HG03025 (cell line): ENCODE results near the gene ACVR1B.

Experiments
- ATAC-seq: cut with Tn5 transposase; IDR thresholded peaks from one replicate; pipeline ENCODE4 v1.9.1; 2021; ENCODE audit warnings: mild to moderate bottlenecking, moderate library complexity; ENCODE audit not compliant: unreplicated experiment, low FRiP score

The ACVR1B gene

DNA sequence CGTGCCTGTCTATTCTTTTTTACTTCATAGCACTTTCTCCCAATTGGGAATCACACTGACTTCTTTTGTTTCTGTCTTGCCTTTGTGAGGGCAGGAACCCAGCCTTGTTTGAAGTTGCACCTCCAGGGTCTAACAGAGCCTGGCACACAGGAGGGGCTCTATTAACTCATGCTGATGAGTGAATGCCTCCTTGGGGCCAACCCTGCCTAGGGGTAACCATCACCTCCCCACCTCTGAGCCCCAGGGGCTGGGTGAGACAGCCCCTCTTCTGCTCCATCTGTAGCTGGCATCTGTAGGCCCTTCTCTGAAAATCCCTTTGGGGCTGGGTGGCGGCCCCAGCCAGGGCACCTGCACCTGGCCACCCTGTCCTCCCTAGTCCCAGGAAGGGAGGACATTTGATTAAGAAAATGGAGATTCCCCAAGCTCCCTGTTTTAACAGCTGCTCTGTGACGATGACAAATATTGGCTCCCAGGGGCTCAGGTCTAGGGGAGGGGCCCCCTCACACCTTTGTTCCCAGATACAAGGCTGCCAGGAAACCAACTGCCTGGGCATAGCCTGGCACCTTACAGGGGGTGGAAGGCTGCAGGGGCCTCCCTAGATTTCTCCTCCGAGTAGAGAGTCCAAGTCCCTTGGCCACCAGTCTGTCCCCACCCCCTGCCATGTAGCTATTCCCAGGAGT is 67.1 kb downstream of the ACVR1B start:
- no peak for ATAC-seq

DNA sequence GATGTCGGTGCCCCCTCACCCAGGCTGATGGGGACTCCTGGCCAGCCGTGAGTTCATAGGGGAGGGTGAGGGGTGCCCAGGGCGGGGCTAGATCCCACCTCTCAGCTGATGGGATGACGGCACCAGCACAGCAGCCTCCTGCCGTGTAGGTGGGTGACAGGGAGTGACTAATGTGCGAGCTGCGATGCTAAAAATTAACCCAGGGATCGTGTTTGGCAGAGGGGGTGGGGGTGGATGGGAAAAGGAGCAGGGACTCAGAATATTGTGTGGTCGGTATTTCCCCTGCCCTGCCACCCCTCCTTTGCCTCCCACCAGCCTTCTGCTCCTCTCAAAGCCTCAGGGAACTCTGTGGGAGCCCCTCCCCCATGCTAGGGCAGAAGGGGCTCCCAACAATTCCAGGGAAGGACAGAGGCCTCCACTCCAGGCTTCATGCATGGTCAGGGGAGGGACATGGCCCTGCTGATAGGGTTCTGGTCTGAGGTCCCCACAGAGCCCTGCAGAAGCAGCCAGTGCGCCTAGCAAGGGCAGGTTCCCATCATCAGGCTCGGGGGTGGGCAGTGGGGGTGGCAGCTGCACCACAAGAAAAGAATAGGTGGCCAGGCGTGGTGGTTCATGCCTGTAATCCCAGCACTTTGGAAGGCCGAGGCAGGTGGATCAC is 67.7 kb downstream of the ACVR1B start:
- no peak for ATAC-seq

DNA sequence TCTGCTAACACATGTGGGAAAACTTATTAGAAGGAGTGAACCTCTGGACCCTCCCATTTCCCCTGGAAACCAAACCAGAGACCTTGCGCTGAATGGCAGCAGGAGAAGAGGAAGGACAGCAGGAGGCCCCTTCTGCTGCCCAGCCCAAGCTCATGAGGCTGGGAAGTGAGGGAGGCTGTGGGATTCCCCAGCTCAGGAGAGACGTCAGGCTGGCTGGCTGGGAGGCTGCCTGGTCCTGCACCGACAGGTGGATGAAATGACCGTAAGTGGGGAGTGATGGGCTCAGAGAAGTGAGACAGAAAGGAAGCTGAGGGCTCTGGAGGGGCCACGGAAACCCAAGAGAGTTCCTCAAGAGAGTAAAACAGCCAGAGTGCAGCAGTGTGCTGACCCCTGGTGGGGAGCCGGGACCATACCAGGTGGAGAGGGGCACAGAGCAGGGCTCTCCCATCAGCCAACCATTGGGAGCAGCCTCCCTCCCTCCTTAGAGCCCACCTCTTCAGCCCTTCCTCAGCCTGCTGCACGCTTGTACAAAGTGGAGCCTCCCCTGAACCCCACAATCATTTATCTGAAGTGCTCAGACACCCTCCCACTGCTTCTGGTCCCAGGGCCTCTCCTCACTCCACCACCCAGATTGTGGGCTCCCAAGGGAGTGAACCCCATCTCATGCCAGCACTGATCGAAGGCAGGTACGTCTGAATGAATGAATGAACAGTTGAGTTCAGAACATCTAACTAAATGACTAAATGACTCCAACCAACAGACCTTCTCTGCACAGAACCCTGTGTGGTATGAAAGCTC is 69.2 kb downstream of the ACVR1B start:
- no peak for ATAC-seq

DNA sequence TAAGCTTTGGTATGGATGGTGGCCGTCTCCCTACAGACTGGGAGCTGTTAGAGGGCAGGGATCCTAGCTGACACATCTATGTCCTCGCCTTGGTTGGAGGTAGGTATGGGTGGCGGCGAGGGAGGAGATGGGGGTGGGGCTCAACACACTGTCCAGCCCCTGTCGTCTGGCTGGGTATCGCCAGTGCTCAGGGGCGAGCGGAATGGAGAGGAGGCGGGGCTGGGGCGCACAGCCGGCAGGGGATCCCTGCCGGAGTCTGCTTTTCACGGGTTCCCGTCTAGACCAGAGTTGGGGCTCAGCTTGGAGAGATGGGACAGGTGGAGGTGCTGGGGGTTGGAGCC is 71.3 kb downstream of the ACVR1B start:
- ATAC-seq, result no peak

DNA sequence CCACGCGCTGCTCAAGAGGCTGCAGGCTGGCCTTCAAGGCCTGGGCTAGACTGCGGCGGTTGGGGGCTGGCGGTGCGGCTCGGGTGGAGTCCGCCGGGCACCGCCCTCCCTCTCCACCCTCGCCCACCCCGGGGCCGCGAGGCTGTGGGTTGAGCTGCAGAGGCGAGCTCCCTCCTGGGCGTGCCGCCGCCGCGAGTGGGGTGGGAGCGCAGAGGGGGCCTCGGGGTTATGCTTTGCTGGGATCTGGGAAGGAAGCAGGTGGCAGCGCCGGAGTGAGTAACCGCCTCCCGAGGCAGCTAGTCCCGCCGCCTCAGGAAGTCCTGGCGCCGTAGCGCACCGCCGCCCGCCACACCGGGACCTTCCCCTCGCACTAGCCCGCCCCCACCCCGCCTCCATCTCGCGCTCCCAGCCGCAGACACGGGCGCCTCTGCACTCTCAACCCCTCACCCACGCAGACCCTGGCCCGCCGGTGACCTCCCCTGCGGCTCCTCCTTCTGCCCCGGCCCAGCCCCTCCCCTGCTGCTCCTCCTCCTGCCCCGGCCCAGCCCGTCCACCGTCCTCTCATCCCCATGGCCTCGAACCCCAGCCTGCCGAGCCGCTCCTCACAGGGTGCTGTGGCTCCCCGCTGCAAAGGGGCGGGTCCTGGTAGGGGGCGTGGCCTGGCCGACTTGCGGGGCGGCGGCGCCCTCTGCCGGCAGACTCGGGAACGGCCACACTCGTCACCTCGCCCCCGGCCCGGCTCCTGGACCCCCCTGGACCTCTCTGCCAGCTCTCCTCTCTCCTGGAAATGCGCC is 71.9 kb downstream of the ACVR1B start:
- peak; percentile 60 for ATAC-seq

DNA sequence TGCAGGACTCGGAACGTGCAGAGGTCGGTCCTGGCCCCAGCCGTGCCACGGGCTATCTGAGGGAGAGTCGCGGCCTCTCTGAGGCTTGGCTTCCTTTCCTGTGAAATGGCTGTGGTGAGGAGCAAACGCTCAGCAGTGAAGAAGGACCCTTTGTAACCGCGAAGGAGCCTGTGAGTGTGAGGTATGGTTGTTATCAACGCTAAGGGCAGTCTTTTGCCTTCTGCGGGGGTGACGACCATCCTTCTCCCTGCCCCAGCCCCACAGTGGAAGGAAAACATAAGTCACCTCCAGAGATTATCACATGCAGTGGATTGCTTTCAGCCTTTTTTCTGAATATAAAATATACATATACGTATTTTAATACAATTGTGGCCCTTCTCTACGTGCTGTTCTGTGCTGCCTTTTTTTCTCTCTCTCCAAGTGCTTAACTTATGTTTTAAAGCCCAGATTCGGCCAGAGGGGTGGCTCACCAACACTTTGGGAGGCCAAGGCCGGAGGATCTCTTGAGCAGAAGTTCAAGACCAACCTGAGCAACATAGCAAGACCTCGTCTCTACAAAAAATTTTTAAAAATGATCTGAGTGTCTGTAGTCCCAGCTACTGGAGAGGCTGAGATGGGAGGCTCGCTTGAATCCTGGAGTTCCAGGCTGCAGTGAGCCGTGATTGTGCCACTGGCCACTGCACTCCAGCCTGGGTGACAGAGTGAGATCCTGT is 72.6 kb downstream of the ACVR1B start:
- no peak for ATAC-seq

DNA sequence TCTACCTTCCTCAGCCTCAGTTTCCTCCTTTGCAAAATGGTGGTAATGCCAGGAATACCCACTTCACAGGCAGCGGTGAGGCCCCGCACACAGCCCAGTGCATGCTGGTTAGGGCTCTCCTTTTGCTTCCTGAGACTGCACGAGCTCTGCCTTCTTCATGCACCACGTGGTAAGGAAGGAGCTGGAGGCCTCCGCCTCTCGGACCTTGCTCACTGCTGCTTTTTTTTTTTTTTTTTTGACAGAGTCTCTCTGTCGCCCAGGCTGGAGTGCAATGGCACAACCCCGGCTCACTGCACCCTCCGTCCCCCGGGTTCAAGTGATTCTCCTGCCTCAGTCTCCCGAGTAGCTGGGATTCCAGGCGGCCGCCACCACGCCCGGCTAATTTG is 73.3 kb downstream of the ACVR1B start:
- ATAC-seq, result no peak

DNA sequence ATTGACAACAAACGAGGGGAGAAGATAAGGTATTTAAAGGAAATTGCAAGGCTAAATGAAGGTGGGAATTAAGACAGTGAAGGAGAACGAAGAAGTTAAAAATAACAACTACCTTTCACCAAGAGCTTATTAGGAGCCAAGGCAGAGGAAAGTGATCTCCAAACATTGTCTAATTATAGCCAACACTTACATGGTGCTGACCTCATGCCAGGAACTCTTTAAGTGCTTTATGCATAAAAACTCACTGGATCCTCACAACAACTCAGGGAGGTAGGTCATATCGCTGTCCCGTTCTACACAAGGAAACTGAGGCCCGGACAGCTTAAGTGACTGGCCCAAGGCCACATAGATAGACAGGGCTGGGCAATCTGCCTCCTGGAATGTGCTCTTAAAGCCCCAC is 74.8 kb downstream of the ACVR1B start:
- no peak for ATAC-seq

DNA sequence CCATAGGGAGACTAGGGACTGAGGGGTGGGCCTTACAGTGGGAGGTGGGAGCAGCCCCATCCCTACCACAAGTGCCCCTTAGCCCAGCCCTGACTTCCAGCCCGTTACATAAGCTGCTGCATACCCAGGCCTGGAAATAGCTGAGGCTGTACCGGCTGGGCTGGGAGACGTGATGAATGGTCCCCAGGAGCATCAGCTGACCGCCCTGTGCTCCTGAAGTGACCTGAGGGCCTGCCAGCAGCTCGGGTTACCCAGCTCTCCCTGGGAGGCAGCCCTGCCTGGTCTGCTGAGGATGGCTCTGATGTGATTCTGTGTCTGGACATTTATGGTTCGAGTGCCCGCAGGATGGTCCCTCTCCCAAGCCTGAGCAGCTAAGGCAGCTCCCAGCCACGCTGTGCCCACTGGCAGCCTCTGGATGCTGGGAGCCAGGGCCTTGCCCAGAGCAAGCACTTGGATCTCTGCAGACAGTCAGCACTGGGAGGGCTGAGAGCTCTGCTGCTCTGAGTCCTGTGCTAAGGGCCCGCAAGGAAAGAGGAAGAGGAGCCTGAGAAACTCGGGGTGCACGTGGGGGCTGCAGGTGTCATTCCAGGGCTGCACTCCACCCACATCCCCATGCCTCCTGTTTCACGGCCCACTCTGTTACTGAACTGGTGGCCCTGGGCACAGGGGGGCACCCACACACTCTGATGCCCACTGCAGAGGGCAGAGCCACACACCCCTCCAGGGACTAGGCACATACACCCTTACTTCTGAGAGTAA is 75.8 kb downstream of the ACVR1B start:
- no peak for ATAC-seq

DNA sequence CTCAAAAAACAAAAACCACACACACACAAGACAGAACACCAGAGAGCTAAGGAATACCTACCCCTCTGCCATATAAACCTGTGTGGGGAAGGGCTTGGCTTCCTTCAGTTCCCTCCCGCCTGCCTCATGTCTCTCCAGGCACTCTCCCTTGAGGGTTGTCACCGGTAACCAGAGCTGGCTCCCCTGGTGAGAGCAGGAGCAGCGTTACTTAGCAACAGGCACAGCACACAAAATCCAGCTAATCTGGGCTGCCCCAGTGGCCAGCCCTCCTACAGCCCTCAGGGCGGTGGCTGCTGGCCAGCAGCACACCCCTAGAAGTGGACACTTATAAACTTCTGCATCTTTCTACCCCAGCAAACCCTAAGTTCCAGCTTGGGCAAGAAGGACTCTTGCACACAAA is 78.2 kb downstream of the ACVR1B start:
- no peak for ATAC-seq

DNA sequence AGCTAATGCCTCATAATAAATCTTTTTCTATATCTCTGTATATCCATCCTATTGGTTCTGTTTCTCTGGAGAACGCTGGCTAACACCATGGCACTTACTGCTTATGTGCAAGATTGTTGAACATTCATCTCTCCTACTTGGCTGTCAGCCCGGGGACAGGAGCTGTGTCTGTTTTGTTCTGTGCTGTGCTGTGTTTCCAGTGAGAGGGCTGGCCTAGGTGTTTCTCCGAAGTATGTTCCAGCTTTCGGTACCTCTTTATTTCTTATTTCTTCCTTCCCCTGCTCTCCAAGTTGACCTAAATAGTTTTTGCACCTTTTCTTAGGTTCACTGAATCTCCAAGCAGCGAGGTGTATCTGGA is 80.9 kb downstream of the ACVR1B start:
- ATAC-seq, result no peak

DNA sequence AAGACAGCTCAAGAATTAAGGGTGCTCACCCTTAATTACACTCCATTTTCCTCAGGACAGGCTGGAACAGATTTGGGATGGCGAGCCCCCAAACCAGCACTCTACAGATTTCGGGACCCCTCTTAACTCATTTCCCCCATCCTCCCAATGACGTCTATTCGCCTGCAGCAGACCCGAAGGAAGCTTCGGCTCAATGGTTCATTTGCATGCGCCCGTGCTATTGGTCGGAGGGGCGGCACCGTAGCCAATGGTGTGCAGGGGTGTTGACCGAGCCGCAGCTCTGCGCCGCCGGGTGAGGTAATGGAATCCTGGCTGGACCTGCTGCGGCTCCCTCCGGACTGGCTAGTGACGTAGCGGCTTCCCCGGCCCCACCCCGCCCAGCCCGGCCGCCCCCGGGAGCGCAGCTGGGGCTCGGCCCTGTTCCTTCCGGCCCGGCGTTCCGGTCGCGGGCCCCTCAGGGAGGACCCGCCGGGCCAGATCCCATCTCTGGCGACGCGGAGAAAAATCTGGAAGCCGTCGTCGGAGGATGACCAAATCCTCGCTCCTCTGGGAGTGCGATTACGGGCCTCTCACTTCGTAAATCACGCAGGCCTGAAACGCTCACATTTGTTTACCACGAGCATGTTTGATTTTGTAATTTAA is 81.4 kb downstream of the ACVR1B start:
- peak; percentile 92 for ATAC-seq

DNA sequence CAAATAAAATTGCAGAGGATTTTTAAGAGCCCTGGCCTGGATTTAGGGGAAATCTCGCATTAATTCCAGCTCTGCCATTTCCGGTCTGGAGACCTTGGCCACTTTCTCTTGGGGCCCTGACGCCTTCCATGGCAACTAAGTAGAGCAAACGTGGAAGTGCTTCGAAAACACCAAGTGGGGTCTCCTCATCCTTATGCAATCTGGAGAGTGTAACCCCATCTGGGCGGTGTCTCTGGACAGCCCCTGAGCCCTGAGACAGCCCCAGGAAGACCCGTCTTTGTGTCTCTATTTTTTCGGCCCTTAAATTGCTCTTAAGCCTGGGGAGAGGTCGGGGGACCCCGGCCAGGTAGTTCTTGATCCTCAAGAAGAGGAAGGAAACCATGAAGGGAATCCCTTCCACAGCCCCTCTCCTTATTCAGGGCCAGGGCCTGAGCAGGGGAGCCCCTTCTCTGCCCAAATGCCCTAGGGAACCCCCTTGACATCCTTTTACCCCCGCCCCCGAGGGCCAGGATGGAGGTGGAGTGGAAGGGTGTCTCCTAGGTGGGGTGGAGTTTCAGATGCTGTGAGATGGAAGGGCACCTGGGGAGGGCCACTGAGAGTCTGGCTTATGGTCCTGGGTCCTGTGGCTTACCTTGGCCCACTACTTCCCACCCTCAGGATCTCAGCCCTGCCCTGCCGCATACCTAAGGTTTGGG is 82.1 kb downstream of the ACVR1B start:
- no peak for ATAC-seq

DNA sequence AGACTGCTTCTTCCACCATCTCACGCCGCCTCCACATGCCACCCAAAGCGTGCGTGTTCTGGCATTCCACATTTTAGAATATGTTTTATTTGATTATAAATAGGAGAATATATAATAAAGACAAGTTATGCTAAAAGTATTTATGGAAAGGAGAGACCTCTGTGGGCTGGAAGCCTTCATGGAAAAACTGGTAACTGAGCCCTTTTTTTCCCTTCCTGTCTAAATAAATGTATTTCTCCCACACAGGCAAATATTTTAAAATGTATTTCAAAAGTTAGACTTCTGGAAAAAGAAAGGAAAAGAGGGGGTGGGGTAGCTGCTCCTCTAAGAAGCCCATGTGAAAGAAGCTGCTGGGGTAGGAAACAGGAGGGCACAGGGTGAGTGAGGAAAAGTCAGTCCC is 83.7 kb downstream of the ACVR1B start:
- no peak for ATAC-seq

DNA sequence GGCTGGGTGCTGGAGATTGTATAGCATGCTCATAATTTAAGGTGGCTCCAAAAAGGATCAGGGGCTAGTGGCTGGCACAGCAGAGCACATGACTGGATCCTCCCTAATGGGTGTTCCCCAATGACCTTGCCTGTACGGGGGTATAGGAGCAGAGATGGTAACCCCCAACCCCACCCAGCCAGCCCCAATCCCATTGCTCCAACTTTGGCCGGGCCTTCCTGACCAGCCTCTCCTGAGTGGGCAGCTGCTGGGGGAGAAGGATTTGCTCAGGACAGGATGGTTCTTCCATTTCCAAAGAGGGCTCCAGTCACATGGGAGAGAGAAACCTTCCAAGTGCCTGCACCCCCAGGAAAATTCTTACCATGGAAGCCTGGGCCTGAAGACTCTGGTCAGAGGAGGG is 84.4 kb downstream of the ACVR1B start:
- ATAC-seq, result no peak

DNA sequence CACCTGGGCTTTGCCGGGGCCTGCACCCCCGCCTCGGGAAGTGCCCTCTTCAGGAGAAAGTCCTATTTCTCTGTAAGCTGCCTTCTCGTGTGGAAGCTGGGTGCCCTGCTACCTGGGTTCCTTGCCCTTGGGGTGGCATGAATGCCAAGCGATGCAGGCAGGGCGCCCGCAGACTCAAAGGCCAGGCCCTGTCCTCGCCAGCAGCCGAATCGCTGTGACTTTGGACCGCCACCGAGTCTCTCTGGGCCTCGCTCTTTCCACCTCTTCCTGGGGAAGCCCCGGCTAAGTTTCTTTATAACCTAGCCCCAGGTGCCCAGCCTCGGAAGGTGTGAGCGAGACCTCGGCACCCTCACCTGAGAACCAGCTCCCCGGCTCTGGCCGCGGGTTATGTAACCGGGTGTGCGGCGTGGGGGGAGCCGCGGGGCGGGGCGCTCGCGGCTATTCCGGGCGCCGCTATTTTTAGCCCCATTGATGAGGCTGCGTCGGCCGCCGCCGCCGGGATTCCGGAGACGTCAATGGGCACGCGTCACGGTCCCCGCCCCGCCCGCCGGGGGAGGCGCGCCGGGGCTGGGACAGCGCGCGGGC is 85.2 kb downstream of the ACVR1B start:
- no peak for ATAC-seq

DNA sequence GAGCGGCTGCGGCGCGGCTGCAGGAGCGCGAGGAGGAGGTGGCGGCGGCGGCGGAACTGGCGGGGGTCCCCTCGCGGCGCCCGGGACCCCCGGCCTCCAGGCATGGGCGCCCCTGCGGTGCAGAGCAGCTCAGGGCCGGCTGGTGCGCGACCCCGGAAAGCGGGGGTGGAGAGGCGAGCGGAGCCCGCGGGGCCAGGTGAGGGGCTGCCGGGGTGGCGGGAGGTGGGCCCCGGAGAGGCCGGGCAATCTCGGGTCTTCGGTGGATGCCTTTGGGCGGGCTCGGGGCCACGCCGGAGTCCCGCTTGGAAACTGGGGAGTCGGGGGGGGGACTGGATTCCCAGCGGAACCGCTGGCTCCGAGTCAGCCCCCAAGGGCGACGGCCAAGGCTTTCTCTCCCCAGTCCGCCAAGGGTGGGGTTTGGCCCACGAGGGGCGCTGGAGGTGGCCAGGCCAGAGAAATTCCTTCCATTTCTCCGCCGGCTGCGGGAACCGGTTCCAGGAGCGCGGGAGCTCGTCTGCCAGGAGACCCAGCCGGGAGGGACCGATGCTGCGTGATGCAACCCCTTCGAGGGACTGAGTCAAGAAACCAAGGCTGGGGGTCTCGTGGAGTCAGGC is 85.9 kb downstream of the ACVR1B start:
- ATAC-seq, result no peak

DNA sequence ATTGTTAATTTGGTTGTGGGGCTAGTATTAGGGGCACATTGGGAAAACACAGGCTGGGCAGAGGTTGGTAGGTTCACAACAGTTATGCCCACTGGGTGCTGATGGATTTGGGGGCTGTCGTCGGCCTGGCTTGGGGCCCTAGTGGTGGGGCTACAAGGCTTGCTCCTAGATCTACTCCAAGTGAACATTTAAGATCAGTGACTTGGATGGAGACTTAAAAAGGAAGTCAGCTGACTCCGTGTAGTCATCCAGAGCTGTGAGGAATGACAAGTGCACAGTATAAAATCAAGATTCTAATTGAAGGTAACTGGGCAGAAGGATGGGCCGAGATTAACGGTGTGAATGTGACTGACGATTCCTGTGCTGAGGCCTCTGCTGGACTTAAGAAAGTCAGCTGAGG is 86.9 kb downstream of the ACVR1B start:
- ATAC-seq, result no peak
